Stimulated activated naive B cell treated with anti-CD40 and anti-IgM and Interleukin-4, amounts not matched to agents 10 μg/mL and 1 μg/mL and 100 μg/mL, for 72 hours (primary cell): ENCODE measurements around the gene AATK.

ENCODE experiments used
- ATAC-seq, 2 donors: fragments of 150-1000 bp; cut with Tn5 transposase; replicated peaks; 2 replicates each; pipeline ENCODE4 v1.10.0; 2021; ENCODE audit warnings: moderate library complexity in 1 of 2
- DNase-seq: peaks from one replicate; pipeline ENCODE4 v3.0.0; 2021
- H3K27ac Mint-ChIP-seq: one replicate; pipeline ENCODE4 v1.8.0; 2022; ENCODE audit warnings: mild to moderate bottlenecking, mixed read lengths
- H3K27me3 Mint-ChIP-seq, 2 donors: one replicate each; pipeline ENCODE4 v1.8.0; 2022; ENCODE audit warnings: mixed read lengths in 2 of 2
- H3K36me3 Mint-ChIP-seq, 2 donors: one replicate each; pipeline ENCODE4 v1.8.0; 2022; ENCODE audit warnings: mixed read lengths in 2 of 2, mild to moderate bottlenecking in 1 of 2
- H3K4me1 Mint-ChIP-seq, 2 donors: one replicate each; pipeline ENCODE4 v1.8.0; 2022; ENCODE audit warnings: mixed read lengths in 2 of 2, mild to moderate bottlenecking in 1 of 2
- H3K4me3 Mint-ChIP-seq, 2 donors: one replicate each; pipeline ENCODE4 v1.8.0; 2022; ENCODE audit warnings: mild to moderate bottlenecking in 2 of 2, mixed read lengths in 2 of 2, moderate library complexity in 1 of 2
- H3K9me3 Mint-ChIP-seq, 2 donors: one replicate each; pipeline ENCODE4 v1.8.0; 2022; ENCODE audit warnings: mixed read lengths in 2 of 2, mild to moderate bottlenecking in 1 of 2

AATK gene

DNA sequence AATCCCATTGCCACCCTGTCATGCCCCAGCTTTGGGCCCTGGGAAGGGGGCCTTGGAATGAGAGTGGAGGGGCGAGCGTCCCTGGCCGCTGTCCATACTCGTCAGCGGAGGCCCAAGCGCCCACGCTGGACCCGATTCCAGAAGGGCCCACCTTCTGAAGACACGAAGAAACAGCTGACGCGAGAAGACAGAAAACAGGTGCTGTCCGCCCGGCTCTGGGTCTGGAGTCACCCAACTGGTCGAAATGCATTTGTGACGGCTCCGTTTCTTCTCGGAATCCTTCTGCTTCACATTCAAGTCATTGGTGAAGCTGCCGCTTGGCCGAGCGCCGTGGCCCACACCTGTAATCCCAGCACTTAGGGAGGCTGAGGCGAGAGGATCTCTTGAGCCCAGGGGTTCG is 53.6 kb downstream of the AATK start:
- no peak overlapping the region for H3K4me3 Mint-ChIP-seq
- no peaks in the 10 kb centered on the region for H3K9me3 Mint-ChIP-seq
- ATAC-seq (no peak), DNase-seq (no peak)
- H3K36me3 Mint-ChIP-seq, result no peaks in the 10 kb centered on the region
- peaks cover 0 to 6% of the 10 kb centered on the region in 2 donors for H3K27me3 Mint-ChIP-seq
- H3K4me1 Mint-ChIP-seq, result peaks cover 0 to 5% of the 10 kb centered on the region in 2 donors
- no peak overlapping the region for H3K27ac Mint-ChIP-seq

DNA sequence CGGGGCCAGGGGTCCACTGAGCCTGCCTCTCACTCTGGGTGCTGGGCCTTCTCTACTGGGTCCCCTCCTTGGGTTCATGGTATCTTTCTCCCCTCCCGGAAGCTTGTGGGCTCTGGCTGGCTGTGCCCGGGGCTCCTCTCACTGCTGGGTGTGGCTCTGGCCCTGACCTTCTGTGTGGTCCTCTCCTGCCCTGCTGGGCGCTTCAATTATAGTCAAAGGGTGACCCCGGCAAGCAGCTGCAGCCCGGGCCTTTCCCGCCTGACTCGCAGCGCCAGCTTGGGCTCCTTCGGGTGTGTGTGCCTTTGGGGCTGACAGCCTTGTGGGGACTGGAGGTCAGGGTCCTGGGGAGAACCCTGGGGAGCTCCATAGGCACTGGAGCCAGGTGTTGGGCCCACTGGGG is 55.0 kb downstream of the AATK start:
- no peaks in the 10 kb centered on the region for H3K36me3 Mint-ChIP-seq
- no peak overlapping the region for H3K4me3 Mint-ChIP-seq
- peaks cover 0 to 6% of the 10 kb centered on the region in 2 donors for H3K27me3 Mint-ChIP-seq
- no peak overlapping the region for H3K27ac Mint-ChIP-seq
- DNase-seq, result no peak
- H3K9me3 Mint-ChIP-seq, result no peaks in the 10 kb centered on the region
- H3K4me1 Mint-ChIP-seq, result peaks cover 0 to 8% of the 10 kb centered on the region in 2 donors
- no peak for ATAC-seq

DNA sequence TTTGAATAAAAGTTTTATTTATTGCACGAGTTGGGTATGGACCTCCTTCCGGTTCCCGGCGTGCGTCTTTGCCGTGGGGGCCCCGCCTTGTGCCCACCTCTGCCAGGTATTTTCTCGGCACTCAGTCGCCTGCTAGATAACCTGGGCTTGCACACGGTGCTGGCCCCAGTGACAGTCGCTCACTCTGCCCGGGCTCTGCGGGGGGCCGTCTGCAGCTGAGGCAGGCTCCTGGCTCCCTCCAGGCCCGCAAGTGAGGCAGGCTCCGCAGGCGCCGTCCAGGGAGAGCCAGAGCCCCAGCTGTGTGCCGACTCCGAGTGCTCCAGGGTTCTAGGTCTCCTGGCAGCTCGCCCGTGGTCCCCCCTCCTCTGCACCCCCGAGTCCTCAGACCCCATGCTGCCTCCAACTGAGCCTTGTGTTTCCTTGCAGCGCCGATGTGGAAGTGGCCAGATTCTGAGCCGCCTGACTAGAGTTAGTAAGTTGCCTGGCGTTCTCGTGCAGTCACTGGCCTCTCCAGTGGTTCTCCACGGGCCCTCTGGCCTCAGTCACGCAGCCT is 55.5 kb downstream of the AATK start:
- peaks cover 0 to 6% of the 10 kb centered on the region in 2 donors for H3K27me3 Mint-ChIP-seq
- no peak overlapping the region for H3K4me3 Mint-ChIP-seq
- DNase-seq (no peak), ATAC-seq (no peak)
- peaks cover 0 to 8% of the 10 kb centered on the region in 2 donors for H3K4me1 Mint-ChIP-seq
- H3K27ac Mint-ChIP-seq, result no peak overlapping the region
- H3K9me3 Mint-ChIP-seq, result no peaks in the 10 kb centered on the region
- H3K36me3 Mint-ChIP-seq, result no peaks in the 10 kb centered on the region

DNA sequence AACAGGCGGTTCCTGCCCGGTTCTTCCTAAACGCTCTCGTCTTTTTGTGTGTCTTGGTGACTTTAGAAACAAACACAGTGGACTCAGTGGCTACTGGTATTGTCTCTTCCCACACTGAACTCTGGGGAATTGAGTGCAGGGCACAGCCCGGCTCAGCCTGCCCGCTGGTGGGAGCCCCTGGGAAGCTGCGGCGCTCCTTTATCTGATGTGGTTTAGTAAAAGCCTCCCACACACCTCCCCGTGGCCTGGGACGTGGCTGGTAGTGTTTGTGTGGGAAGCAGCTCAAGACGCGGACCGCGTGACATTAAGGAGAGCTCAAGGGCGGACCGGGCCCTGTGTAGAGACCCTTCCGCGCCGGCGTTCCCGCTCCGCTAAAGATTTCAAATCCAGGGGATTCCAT is 56.1 kb downstream of the AATK start:
- peaks cover 0 to 8% of the 10 kb centered on the region in 2 donors for H3K4me1 Mint-ChIP-seq

DNA sequence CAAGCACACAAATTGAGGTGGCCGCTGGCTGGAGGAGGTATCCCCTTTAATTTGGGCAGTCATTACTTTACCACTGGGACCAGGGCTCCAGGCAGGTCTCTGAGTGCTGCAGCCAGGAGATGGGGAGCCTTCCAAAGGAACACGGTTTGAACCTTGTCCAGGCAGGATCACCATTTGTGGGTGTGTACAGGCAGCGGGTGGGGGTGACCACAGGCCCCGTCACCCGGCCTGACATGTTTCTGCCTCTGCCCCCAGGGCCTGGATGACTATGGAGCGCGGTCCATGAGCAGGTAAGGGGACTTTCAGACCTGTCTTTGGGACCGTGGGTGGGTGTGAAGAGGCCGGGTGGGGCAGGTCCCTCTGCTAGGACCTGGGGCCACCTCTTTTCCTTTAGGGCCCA is 57.8 kb downstream of the AATK start:
- Mint-ChIP-seq H3K36me3 (no peaks in the 10 kb centered on the region), H3K4me1 (peaks cover 2 to 8% of the 10 kb centered on the region in 2 donors), H3K27ac (no peak overlapping the region), H3K27me3 (no peaks in the 10 kb centered on the region), H3K4me3 (no peak overlapping the region), H3K9me3 (no peaks in the 10 kb centered on the region)
- DNase-seq (no peak), ATAC-seq (no peak)

More for the DNA sequence above, 56.1 kb downstream of the AATK start:
- DNase-seq (no peak), ATAC-seq (no peak)
- Mint-ChIP-seq H3K27me3 (peaks cover 0 to 3% of the 10 kb centered on the region in 2 donors), H3K9me3 (no peaks in the 10 kb centered on the region), H3K27ac (no peak overlapping the region), H3K4me3 (no peak overlapping the region), H3K36me3 (no peaks in the 10 kb centered on the region)

DNA sequence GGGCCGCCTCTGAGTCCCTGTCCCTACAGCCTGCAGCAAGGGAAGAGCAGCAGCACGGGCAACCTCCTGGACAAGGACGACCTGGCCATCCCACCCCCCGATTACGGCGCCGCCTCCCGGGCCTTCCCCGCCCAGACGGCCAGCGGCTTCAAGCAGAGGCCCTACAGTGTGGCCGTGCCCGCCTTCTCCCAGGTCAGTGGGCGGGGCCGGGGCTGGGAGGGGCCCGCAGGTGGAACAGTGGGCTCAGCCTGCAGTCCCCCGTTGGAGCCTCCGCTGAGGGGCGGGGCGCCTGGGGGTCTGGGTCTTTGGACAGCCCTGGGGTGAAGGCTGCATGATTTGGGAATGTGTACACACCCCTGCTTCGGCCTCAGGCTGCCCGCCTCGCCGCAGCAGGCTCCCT is 59.3 kb downstream of the AATK start:
- Mint-ChIP-seq H3K27ac (no peak overlapping the region), H3K36me3 (no peaks in the 10 kb centered on the region), H3K27me3 (no peaks in the 10 kb centered on the region), H3K9me3 (no peaks in the 10 kb centered on the region), H3K4me3 (no peak overlapping the region), H3K4me1 (peaks cover 4 to 12% of the 10 kb centered on the region in 2 donors)
- ATAC-seq (no peak), DNase-seq (no peak)

DNA sequence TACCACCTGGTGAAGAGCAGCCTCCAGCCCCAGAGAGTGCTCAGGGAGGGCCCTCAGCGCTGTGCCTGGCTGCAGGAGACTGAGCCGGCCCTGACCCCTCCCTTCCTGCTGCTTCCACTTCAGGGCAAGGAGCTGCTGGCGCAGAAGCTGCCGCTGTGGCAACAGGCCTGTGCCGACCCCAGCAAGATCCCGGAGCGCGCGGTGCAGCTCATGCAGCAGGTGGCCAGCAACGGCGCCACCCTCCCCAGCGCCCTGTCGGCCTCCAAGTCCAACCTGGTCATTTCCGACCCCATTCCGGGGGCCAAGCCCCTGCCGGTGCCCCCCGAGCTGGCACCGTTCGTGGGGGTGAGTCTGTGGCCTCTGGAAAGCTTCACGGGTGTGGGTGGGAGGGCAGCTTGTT is 62.6 kb downstream of the AATK start:
- ATAC-seq (no peak), DNase-seq (no peak)
- Mint-ChIP-seq H3K9me3 (no peaks in the 10 kb centered on the region), H3K27ac (no peak overlapping the region), H3K36me3 (peaks cover 0 to 3% of the 10 kb centered on the region in 2 donors), H3K4me3 (no peak overlapping the region), H3K4me1 (peaks cover 4 to 14% of the 10 kb centered on the region in 2 donors), H3K27me3 (peaks cover 14 to 17% of the 10 kb centered on the region in 2 donors)

DNA sequence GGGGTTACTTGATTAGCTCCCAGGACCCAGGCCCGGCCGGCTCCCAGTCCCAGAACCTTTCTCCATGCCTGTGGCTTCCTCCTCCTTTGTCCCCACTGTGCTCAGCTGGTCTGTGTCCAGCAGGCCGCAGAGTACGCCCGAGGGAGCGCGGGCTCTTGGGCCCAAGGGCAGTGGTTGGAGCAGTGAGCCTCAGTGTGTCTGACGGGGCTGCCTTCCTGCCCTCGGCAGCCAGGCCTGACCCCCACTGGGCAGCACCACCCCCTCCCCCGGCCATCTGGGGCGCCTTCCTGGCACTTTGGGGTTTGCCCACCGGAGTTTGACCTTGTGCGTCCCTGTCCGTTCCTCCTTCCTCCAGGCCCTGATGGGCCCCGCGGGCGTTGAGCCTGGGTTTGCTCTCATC is 63.2 kb downstream of the AATK start:
- Mint-ChIP-seq H3K4me3 (no peak overlapping the region), H3K36me3 (peaks cover 0 to 3% of the 10 kb centered on the region in 2 donors), H3K9me3 (no peaks in the 10 kb centered on the region), H3K27me3 (peaks cover 17% of the 10 kb centered on the region in 2 donors), H3K4me1 (peaks cover 4 to 13% of the 10 kb centered on the region in 2 donors), H3K27ac (no peak overlapping the region)
- DNase-seq (no peak), ATAC-seq (no peak)

DNA sequence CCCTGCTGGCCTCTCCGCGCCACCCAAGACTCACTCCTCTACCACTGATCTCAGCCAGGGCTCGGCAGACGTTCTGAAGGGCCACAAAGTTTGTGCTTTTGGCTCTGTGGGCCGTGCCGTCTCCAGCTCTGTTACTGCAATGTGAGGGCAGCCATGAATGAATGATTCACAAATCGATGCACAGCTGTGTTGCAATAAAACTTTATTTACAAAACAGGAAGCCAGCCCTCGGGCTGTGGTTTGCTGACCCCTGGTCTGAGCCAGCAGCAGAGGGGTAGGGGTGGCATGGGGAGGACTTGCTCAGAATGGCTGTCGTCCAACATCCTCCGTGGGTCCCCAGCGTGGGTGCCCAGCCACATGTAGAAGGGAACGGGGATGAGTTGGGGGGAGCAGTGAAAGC is 63.7 kb downstream of the AATK start:
- H3K4me1 Mint-ChIP-seq, result peaks cover 6 to 13% of the 10 kb centered on the region in 2 donors
- no peak for DNase-seq
- no peaks in the 10 kb centered on the region for H3K9me3 Mint-ChIP-seq
- no peak overlapping the region for H3K4me3 Mint-ChIP-seq
- H3K27me3 Mint-ChIP-seq, result peaks cover 17 to 23% of the 10 kb centered on the region in 2 donors
- peaks cover 0 to 3% of the 10 kb centered on the region in 2 donors for H3K36me3 Mint-ChIP-seq
- no peak for ATAC-seq
- H3K27ac Mint-ChIP-seq, result no peak overlapping the region

DNA sequence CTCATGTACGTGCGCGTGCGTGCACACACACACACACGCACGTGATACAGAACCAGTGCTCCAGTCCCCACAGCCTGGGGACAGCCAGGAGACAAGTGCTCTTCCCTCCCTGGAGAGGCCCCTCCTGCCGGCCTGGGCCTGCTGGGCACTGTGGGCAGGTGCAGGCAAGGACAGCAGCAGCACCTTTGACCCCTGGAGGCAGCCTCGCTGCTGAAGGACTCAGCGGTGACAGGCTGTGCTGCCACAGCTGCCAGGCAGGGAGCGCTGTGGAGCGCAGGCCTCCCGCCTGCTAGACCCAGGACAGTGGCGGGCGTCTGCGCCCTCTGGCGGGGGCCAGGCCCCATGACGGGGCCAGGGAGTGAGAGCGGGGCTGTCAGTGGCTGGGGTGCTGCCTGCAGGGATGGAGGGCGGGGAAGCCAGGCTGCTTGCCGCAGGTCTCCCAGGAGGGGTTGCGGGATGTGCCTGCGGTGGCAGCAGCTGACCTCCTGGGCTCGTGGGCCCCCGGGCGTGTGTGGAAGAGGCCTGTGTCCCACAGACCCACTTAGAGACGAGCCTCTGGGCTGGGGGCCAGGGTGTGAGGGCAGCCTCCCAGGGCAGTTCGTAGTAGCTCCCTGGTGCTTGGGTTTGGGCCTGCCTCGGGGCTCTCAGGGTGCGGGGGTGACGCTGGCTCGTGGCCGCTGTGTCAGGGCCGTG is 64.3 kb downstream of the AATK start:
- H3K36me3 Mint-ChIP-seq, result peaks cover 0 to 3% of the 10 kb centered on the region in 2 donors
- ATAC-seq, result peak; percentile 98
- peaks cover 6 to 18% of the 10 kb centered on the region in 2 donors for H3K4me1 Mint-ChIP-seq
- DNase-seq, result peak; percentile 86
- peaks cover 18 to 28% of the 10 kb centered on the region in 2 donors for H3K27me3 Mint-ChIP-seq
- no peak overlapping the region for H3K27ac Mint-ChIP-seq
- H3K9me3 Mint-ChIP-seq, result no peaks in the 10 kb centered on the region
- H3K4me3 Mint-ChIP-seq, result no peak overlapping the region

DNA sequence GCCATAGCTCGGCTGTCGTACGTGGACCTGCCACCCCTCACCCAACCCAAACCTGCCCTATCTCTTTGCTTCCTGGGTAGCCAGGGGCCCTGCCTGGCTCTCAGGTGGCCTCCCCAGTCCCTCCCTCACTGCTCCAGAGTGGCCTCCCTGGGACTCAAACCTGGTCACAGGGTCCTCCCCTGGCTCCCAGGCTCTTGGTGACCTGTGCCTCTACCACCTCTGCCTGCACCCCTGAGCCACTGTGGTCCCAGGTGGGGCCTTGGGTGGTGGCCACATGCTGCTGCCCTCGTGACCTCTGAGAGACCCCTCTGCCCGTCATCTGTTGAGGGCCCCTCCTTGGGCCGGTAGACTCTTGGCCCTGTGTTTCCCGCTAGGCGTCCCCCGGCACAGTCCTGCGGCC is 65.4 kb downstream of the AATK start:
- DNase-seq (no peak), ATAC-seq (no peak)
- Mint-ChIP-seq H3K4me1 (peaks cover 10 to 21% of the 10 kb centered on the region in 2 donors), H3K4me3 (no peak overlapping the region), H3K27ac (no peak overlapping the region), H3K9me3 (no peaks in the 10 kb centered on the region), H3K27me3 (peaks cover 20 to 38% of the 10 kb centered on the region in 2 donors), H3K36me3 (peaks cover 0 to 3% of the 10 kb centered on the region in 2 donors)

DNA sequence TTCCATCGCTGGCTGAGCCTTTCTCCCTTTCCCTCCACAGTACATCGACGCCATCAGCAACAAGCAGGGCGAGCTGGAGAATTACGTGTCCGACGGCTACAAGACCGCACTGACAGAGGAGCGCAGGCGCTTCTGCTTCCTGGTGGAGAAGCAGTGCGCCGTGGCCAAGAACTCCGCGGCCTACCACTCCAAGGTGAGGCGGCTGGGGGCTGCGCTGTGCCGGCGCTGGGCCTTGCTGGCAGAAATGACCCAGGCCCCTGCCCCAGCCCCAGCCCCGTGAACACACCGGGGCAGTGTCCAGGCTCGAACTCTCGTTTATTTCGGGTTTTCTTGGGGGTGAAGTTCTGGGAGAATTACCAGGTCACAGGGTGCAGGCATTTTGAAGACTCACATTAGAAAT is 66.1 kb downstream of the AATK start:
- Mint-ChIP-seq H3K27ac (no peak overlapping the region), H3K4me1 (peaks cover 11 to 24% of the 10 kb centered on the region in 2 donors), H3K4me3 (no peak overlapping the region), H3K36me3 (peaks cover 0 to 3% of the 10 kb centered on the region in 2 donors), H3K27me3 (peaks cover 20 to 38% of the 10 kb centered on the region in 2 donors), H3K9me3 (no peaks in the 10 kb centered on the region)
- no peak for DNase-seq
- no peak for ATAC-seq

DNA sequence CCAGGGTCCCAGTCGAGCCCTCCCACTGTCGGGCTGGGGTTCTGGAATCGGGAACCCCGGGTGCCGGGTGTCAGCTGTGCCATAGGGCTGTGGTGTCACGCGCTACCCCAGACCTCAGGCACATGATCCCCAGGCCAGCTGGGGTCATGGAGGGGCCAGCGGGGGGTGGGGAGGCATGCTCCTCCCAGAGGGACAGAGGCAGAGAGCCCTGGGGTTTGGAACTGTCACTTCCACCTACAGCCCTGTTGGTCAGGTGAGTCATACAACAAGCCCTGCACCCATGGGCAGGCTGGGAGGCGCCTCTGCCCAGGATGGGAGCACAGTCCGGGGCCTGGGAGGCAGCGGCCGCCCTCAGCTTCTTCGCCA is 68.1 kb downstream of the AATK start:
- DNase-seq (no peak), ATAC-seq (no peak)
- H3K27me3 Mint-ChIP-seq, result peaks cover 24 to 38% of the 10 kb centered on the region in 2 donors
- peaks cover 0 to 3% of the 10 kb centered on the region in 2 donors for H3K36me3 Mint-ChIP-seq
- H3K4me1 Mint-ChIP-seq, result peaks cover 10 to 24% of the 10 kb centered on the region in 2 donors
- no peaks in the 10 kb centered on the region for H3K9me3 Mint-ChIP-seq
- H3K4me3 Mint-ChIP-seq, result no peak overlapping the region
- no peak overlapping the region for H3K27ac Mint-ChIP-seq

DNA sequence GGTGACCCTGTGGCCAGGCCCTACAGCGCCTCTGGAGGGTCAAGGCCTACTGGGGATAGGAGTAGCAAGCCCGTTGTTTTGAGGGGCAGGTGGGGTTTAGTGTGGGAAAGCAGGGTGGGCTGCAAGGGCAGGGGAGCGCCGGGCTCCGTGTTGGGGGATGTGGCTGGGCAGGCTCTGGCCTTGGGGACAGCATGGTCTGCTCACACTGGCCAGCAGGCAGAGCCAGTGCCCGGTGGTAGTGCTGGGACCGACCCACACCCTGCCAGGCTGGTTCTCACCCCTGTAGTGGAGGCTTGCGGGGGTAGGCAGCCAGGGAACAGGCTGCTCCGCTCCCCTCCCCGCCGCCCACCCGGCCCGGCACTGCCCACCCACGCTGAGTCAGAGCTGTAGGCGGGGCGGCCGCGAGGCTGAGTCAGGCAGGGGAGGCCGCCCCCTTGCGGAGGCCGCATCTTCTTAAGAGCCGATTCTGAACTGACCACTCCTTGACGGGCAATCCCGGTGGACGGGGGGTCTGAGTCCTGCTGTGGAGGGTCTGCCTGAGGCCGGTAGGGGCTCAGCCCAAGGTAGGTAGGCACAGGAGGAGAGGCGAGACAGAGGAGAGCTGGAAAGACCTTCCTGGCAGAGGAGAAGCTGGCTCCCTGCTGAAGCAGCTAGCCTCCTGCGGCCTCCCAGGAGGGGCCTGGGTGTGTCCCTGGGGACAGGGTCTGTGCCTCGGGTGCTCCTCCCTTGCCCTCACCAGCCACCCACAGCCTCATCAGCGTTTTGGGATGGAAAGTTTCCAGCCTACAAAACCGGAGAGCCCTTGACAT is 68.7 kb downstream of the AATK start:
- no peak for DNase-seq
- no peak for ATAC-seq
- Mint-ChIP-seq H3K36me3 (peaks cover 0 to 3% of the 10 kb centered on the region in 2 donors), H3K4me1 (peaks cover 10 to 24% of the 10 kb centered on the region in 2 donors), H3K9me3 (no peaks in the 10 kb centered on the region), H3K27ac (peak overlapping the region; percentile 59), H3K27me3 (peaks cover 24 to 38% of the 10 kb centered on the region in 2 donors), H3K4me3 (peak overlapping the region in 1 of 2 donors; percentile 25)
